Uterus (tissue), 4 donors: ENCODE measurements around the gene FASLG. TPM values are rescaled to one million over a fixed set of nuclear protein-coding genes. Genes with fewer than 3 reads are reported as not detected.

ENCODE experiments used
- DNase-seq, 2 donors: peaks; one replicate each; pipeline ENCODE4 v3.0.0-alpha.2; 2019 to 2020
- H3K27ac ChIP-seq, 2 donors: fragments of 200-600 bp; sonication (generic); 1 replicate in 1 of 2; 2 replicates in 1 of 2; pipeline ENCODE4 v1.5.1; 2016 to 2018
- H3K27me3 ChIP-seq, 2 donors: fragments of 200-600 bp; sonication (generic); one replicate each; pipeline ENCODE4 v1.5.1; 2018 to 2019; ENCODE audit warnings: control low read depth in 1 of 2
- H3K36me3 ChIP-seq, 2 donors: fragments of 200-600 bp; sonication (generic); one replicate each; pipeline ENCODE4 v1.5.1; 2019; ENCODE audit warnings: control low read depth in 1 of 2
- H3K4me1 ChIP-seq, 2 donors: fragments of 200-600 bp; sonication (generic); one replicate each; pipeline ENCODE4 v1.5.1; 2018 to 2019; ENCODE audit warnings: control low read depth in 1 of 2
- H3K4me3 ChIP-seq, 2 donors: fragments of 200-600 bp; sonication (generic); 1 replicate in 1 of 2; 2 replicates in 1 of 2; pipeline ENCODE4 v1.5.1; 2018 to 2019; ENCODE audit warnings: mild to moderate bottlenecking in 1 of 2
- H3K9me3 ChIP-seq, 2 donors: fragments of 200-600 bp; sonication (generic); one replicate each; pipeline ENCODE4 v1.5.1; 2019; ENCODE audit warnings: control low read depth in 1 of 2
- POLR2A ChIP-seq, 2 donors: fragments of 450-650 bp; IDR thresholded peaks; one replicate each; pipeline ENCODE4 v1.6.1; 2016; ENCODE audit warnings: antibody characterized with exemption in 2 of 2, mild to moderate bottlenecking in 1 of 2, moderate library complexity in 1 of 2
- intact Hi-C: fragments of 100-400 bp; cut with DNase I; formaldehyde crosslinking; loops from one replicate; pipeline ENCODE4 v1.15.1; 2023; ENCODE audit warnings: low total_unique reads
- total RNA-seq, 4 donors: library from RNA; depleted of rRNA in 3 of 4; stranded (reverse); fragments of >200 nt in 3 of 4; gene quantifications; one replicate each; pipeline versions ENCODE4 v1.1.0 to v1.2.4, GENCODE V29; 2014 to 2023
- TF ChIP-seq, protein P1 (sequence below), 4 experiments: fragments of 200-600 bp in 2 of 4; fragments of 450-650 bp in 2 of 4; sonication (generic) in 2 of 4; IDR thresholded peaks; one replicate each; pipeline ENCODE4 v1.5.1; 2016 to 2019; ENCODE audit warnings: antibody characterized with exemption in 4 of 4, mild to moderate bottlenecking in 2 of 4, moderate library complexity in 1 of 4
- donor health status: DM: yes; HTN: yes; CAD: no.

The FASLG gene
- total RNA-seq, 4 donors from 2014 or later = 0.28 TPM; not detected in 3

GRCh38 chr1:172653015-172653709 lies 5.7 kb upstream of the FASLG start:
- H3K27me3 ChIP-seq = no peaks in the 10 kb centered on the region
- TF ChIP-seq, protein P1, sequence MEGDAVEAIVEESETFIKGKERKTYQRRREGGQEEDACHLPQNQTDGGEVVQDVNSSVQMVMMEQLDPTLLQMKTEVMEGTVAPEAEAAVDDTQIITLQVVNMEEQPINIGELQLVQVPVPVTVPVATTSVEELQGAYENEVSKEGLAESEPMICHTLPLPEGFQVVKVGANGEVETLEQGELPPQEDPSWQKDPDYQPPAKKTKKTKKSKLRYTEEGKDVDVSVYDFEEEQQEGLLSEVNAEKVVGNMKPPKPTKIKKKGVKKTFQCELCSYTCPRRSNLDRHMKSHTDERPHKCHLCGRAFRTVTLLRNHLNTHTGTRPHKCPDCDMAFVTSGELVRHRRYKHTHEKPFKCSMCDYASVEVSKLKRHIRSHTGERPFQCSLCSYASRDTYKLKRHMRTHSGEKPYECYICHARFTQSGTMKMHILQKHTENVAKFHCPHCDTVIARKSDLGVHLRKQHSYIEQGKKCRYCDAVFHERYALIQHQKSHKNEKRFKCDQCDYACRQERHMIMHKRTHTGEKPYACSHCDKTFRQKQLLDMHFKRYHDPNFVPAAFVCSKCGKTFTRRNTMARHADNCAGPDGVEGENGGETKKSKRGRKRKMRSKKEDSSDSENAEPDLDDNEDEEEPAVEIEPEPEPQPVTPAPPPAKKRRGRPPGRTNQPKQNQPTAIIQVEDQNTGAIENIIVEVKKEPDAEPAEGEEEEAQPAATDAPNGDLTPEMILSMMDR (IDR thresholded peaks at IDR 0.05) = no peak
- no peak for TF ChIP-seq POLR2A (IDR thresholded peaks at IDR 0.05)
- no peaks in the 10 kb centered on the region for H3K9me3 ChIP-seq
- no peak for DNase-seq
- intact Hi-C loops = no loop called here
- H3K4me3 ChIP-seq = no peak overlapping the region
- no peaks in the 10 kb centered on the region for H3K36me3 ChIP-seq
- no peaks in the 10 kb centered on the region for H3K4me1 ChIP-seq
- no peak overlapping the region for H3K27ac ChIP-seq

DNA sequence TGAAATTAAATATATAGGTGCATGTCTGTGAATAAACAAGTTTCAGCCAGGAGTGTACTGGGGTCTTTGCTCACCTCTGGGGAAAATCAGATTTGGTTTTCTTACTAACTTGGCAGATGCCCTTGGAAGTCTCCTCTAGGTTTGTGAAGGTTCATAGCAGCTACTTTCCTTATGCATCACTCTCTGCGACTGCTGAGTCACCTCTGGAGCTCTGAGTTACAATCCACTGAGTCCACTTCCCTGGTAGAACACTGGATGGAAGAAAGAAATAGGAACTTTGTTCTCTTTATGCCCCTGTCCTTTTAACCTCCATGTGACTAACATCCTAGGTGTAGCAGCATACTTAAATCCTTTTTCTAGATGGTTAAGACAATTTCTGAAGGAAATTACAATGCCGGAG lies 4.4 kb upstream of the FASLG start:
- Histone ChIP-seq H3K4me1 (no peaks in the 10 kb centered on the region), H3K36me3 (no peaks in the 10 kb centered on the region), H3K27ac (no peak overlapping the region), H3K9me3 (no peaks in the 10 kb centered on the region), H3K27me3 (no peaks in the 10 kb centered on the region), H3K4me3 (no peak overlapping the region)
- intact Hi-C loops = no loop called here
- no peak for DNase-seq
- no peak for TF ChIP-seq POLR2A (IDR thresholded peaks at IDR 0.05)
- TF ChIP-seq, protein P1 (IDR thresholded peaks at IDR 0.05) = no peak

- intact Hi-C loops = no loop called here
- H3K4me1 ChIP-seq = no peaks in the 10 kb centered on the region
- H3K4me3 ChIP-seq = no peak overlapping the region
- TF ChIP-seq, protein P1 (IDR thresholded peaks at IDR 0.05) = no peak
- no peak for TF ChIP-seq POLR2A (IDR thresholded peaks at IDR 0.05)
- H3K36me3 ChIP-seq = no peaks in the 10 kb centered on the region
- H3K9me3 ChIP-seq = no peaks in the 10 kb centered on the region
- DNase-seq = no peak
- H3K27ac ChIP-seq = no peak overlapping the region
- H3K27me3 ChIP-seq = no peaks in the 10 kb centered on the region
Observed at GRCh38 chr1:172656576-172656975, 2.3 kb upstream of the FASLG start.

DNA sequence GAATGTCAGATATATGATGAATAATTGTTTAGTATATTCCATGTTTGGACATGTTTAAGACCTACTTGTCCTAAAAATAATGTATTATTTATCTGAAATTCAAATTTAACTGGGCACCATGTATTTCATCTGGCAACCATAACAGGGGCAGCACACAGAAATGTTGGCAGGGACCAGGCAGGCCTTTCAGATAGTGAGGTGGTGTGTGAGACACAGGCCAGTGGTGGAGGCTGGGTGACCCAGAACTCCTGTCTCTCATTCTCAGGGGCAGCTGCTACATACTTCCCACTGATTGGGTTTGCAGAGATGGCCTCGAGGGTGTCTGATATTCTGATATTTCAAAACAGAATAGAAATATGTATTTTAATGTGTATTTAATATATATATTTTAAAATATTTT lies 1.3 kb upstream of the FASLG start:
- H3K27ac ChIP-seq = no peak overlapping the region
- no peak overlapping the region for H3K4me3 ChIP-seq
- no peaks in the 10 kb centered on the region for H3K9me3 ChIP-seq
- intact Hi-C loops = no loop called here
- H3K27me3 ChIP-seq = no peaks in the 10 kb centered on the region
- H3K36me3 ChIP-seq = no peaks in the 10 kb centered on the region
- TF ChIP-seq, protein P1 (IDR thresholded peaks at IDR 0.05) = no peak
- TF ChIP-seq POLR2A (IDR thresholded peaks at IDR 0.05) = no peak
- no peak for DNase-seq
- no peaks in the 10 kb centered on the region for H3K4me1 ChIP-seq

- Histone ChIP-seq H3K4me1 (no peaks in the 10 kb centered on the region), H3K4me3 (no peak overlapping the region), H3K9me3 (no peaks in the 10 kb centered on the region), H3K27ac (no peak overlapping the region), H3K27me3 (no peaks in the 10 kb centered on the region), H3K36me3 (no peaks in the 10 kb centered on the region)
- intact Hi-C loops = no loop called here
- TF ChIP-seq POLR2A (IDR thresholded peaks at IDR 0.05) = no peak
- no peak for DNase-seq
Observed at GRCh38 chr1:172661107-172661506, 2.2 kb downstream of the FASLG start.
